ENCODE results near the gene EMID1. TPM values are rescaled to one million over a fixed set of nuclear protein-coding genes. Genes with fewer than 3 reads are reported as not detected.

EMID1 gene
- total RNA-seq, 1 donor from 2014 or later = 6.7 TPM

DNA sequence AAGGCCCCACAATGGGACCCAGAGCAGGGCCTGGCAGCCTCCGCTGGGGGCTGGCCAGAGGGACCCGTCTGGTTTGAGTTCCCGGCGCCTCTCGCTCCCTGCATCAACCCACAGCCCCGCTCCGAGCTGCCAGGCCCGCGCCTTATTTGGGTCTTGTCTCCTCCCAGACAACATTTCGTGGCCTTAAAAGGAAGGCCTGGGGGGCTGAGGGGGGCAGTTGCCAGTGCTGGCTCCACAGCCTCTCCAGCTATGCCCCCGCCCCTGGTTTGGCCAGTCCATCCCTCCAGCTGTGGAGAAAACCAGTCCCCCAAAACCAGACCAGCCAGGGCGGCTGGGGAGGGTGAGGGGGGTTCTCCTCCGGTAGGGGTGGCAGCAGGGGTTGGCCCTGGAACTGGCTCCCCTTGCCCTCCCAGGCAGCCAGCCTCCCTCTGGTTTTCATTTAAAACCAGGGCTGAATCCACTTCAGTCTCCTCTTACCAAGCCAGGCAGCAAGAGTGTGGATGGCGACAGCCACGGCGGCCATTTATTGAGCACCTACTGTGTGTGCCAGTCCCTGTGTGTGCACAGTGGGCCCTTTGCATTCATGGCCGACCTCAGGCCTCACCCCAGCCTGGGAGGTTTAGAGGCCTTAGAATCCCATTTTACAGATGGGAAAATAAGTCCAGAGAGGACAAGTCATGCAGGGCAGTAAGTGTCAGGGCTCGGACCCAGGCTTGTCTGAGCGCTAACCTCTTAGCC lies 18.6 kb downstream of the EMID1 start:
- Mint-ChIP-seq H3K4me3 (no peak overlapping the region), H3K36me3 (peaks cover 9% of the 10 kb centered on the region), H3K27me3 (ENCODE audit: insufficient read depth, low read depth) (peaks cover 5% of the 10 kb centered on the region), H3K27ac (no peak overlapping the region), H3K4me1 (peaks cover 22% of the 10 kb centered on the region), H3K9me3 (no peaks in the 10 kb centered on the region)
- DNase-seq (ENCODE audit: low spot score) = no peak
- Histone ChIP-seq H3K79me2 (ENCODE audit: low read depth) (no peaks in the 10 kb centered on the region), H3K27me3 (no peaks in the 10 kb centered on the region), H3F3A (ENCODE audit: low read depth) (no peaks in the 10 kb centered on the region), H3K4me1 (peaks cover 13% of the 10 kb centered on the region), H2AFZ (replicated peaks) (no peak overlapping the region), H3K27ac (no peak overlapping the region), H3K9ac (no peak overlapping the region), H3K4me3 (no peak overlapping the region), H3K36me3 (no peaks in the 10 kb centered on the region), H4K20me1 (ENCODE audit: low read depth) (no peaks in the 10 kb centered on the region), H3K4me2 (no peak overlapping the region), H3K9me3 (ENCODE audit: low read depth) (no peaks in the 10 kb centered on the region)
- TF ChIP-seq EZH2 (IDR thresholded peaks at IDR 0.05) (no peak), EZH2phosphoT487 (IDR thresholded peaks at IDR 0.05) (no peak)

DNA sequence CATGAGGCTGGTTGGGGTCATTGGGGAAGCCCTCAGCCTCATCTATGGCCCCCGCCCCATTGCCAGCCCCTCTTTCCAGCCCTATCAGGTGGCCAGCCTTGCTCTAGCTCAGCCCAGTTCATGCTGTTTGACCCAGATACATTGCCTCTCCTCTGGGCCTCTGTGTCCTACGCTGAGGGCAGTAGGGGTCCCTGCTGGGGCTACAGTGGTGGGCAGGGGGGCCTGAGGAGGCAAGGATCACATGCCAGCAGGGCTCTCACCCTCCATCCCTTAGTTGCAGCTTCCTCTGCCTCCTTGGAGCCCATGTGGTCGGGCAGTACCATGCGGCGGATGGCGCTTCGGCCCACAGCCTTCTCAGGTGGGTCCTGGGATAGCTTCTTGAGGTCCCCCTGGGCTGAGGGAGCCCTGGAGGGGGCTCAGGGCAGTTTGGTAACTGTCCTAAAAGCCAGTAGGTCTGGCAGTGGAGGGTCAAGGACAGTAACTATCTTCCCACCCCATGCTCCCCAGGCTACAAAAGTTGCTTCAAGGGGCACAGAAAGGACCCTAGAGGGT lies 19.2 kb downstream of the EMID1 start:
- peaks cover 20% of the 10 kb centered on the region for H3K4me1 Mint-ChIP-seq
- H3K36me3 ChIP-seq = no peaks in the 10 kb centered on the region
- H3K27ac ChIP-seq = no peak overlapping the region
- no peaks in the 10 kb centered on the region for H3K27me3 ChIP-seq
- H4K20me1 ChIP-seq (ENCODE audit: low read depth) = no peaks in the 10 kb centered on the region
- no peak overlapping the region for H3K27ac Mint-ChIP-seq
- H3K9me3 Mint-ChIP-seq = no peaks in the 10 kb centered on the region
- H3K4me3 Mint-ChIP-seq = no peak overlapping the region
- H3K4me2 ChIP-seq = no peak overlapping the region
- H3K9ac ChIP-seq = no peak overlapping the region
- H3K27me3 Mint-ChIP-seq (ENCODE audit: insufficient read depth, low read depth) = peaks cover 5% of the 10 kb centered on the region
- DNase-seq (ENCODE audit: low spot score) = no peak
- peaks cover 6% of the 10 kb centered on the region for H3K36me3 Mint-ChIP-seq
- peaks cover 13% of the 10 kb centered on the region for H3K4me1 ChIP-seq
- H3K79me2 ChIP-seq (ENCODE audit: low read depth) = no peaks in the 10 kb centered on the region
- TF ChIP-seq EZH2phosphoT487 (IDR thresholded peaks at IDR 0.05) (no peak), EZH2 (IDR thresholded peaks at IDR 0.05) (no peak)
- H3F3A ChIP-seq (ENCODE audit: low read depth) = no peaks in the 10 kb centered on the region
- no peak overlapping the region for H3K4me3 ChIP-seq
- H2AFZ ChIP-seq (replicated peaks) = no peak overlapping the region
- H3K9me3 ChIP-seq (ENCODE audit: low read depth) = no peaks in the 10 kb centered on the region

DNA sequence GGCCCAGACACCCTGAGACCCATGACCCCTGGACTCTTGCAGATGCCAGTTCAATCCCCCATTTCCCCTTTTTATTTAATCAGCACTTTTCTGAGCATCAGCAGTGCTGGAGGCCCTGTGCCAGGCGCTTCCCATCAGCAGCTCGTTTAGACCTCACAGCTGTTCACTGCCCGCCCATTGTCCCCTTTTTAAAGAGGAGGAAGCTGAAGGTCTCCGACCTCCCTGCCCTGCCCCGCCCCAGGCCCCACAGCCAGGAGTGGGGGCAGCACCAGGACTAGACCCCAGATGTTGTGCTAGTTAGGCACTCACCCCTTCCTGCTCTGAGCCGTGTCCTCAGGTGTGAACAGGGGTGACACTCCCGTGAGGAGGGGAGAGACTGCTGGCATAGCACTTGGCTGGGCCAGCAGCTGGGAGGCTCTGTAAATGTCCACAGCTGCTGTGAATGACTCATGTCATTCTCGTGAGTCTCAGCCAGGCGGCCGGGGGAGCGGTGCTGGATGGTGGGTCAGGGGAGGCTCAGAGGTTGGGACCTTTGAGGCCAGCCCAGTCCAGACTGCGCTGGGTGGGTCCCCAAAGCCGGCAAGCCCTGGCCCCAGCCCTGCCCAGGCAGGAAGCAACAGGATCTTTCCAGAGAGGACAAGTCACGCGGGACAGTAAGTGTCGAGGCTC lies 19.9 kb downstream of the EMID1 start:
- no peak for DNase-seq (ENCODE audit: low spot score)
- no peaks in the 10 kb centered on the region for H3K9me3 Mint-ChIP-seq
- peaks cover 17% of the 10 kb centered on the region for H3K4me1 Mint-ChIP-seq
- no peak overlapping the region for H3K9ac ChIP-seq
- H3K4me3 Mint-ChIP-seq = no peak overlapping the region
- H3K27ac Mint-ChIP-seq = no peak overlapping the region
- peaks cover 6% of the 10 kb centered on the region for H3K36me3 Mint-ChIP-seq
- TF ChIP-seq EZH2 (IDR thresholded peaks at IDR 0.05) (no peak), EZH2phosphoT487 (IDR thresholded peaks at IDR 0.05) (no peak)
- TF ChIP-seq, protein P1, sequence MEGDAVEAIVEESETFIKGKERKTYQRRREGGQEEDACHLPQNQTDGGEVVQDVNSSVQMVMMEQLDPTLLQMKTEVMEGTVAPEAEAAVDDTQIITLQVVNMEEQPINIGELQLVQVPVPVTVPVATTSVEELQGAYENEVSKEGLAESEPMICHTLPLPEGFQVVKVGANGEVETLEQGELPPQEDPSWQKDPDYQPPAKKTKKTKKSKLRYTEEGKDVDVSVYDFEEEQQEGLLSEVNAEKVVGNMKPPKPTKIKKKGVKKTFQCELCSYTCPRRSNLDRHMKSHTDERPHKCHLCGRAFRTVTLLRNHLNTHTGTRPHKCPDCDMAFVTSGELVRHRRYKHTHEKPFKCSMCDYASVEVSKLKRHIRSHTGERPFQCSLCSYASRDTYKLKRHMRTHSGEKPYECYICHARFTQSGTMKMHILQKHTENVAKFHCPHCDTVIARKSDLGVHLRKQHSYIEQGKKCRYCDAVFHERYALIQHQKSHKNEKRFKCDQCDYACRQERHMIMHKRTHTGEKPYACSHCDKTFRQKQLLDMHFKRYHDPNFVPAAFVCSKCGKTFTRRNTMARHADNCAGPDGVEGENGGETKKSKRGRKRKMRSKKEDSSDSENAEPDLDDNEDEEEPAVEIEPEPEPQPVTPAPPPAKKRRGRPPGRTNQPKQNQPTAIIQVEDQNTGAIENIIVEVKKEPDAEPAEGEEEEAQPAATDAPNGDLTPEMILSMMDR (IDR thresholded peaks at IDR 0.05) = no peak
- H3K9me3 ChIP-seq (ENCODE audit: low read depth) = no peaks in the 10 kb centered on the region
- no peak overlapping the region for H3K27ac ChIP-seq
- no peak overlapping the region for H3K4me3 ChIP-seq
- H3K27me3 ChIP-seq = no peaks in the 10 kb centered on the region
- H3K79me2 ChIP-seq (ENCODE audit: low read depth) = no peaks in the 10 kb centered on the region
- peaks cover 9% of the 10 kb centered on the region for H3K4me1 ChIP-seq
- H3K36me3 ChIP-seq = no peaks in the 10 kb centered on the region
- H3F3A ChIP-seq (ENCODE audit: low read depth) = no peaks in the 10 kb centered on the region
- H2AFZ ChIP-seq (replicated peaks) = no peak overlapping the region
- H4K20me1 ChIP-seq (ENCODE audit: low read depth) = no peaks in the 10 kb centered on the region
- H3K4me2 ChIP-seq = no peak overlapping the region
- H3K27me3 Mint-ChIP-seq (ENCODE audit: insufficient read depth, low read depth) = peaks cover 5% of the 10 kb centered on the region

DNA sequence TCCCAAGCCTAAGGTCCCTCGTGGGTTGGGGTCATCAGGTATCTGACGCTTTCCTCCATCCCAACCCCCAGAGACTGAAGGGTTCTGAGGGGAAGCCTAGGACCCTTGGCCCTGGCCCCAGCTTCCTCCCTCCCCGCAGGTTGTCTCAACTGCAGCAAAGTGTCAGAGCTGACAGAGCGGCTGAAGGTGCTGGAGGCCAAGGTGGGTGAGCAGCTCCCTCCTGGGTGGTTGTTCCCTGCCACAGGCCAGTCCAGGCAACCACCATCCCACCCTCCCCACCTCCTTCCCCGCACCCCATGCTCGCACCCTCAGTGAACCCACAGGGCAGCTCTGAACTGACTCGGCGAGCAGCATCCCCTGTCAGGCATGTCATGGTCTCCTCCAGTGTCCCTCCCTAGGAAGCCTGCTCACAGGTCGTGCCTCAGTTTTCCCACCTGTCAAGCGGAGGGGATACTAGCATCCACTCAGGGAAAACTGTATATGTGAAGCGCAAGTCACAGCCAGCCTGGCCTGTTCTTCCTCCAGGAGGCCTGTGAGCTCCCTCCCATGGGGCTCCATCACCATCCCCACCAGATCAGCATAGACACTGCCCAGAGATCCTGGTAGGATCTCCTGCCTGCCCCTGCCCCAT lies 20.8 kb downstream of the EMID1 start:
- no peaks in the 10 kb centered on the region for H3K9me3 Mint-ChIP-seq
- Histone ChIP-seq H3K36me3 (no peaks in the 10 kb centered on the region), H3F3A (ENCODE audit: low read depth) (no peaks in the 10 kb centered on the region), H3K9ac (no peak overlapping the region), H3K4me1 (peaks cover 9% of the 10 kb centered on the region), H3K4me3 (no peak overlapping the region), H3K9me3 (ENCODE audit: low read depth) (no peaks in the 10 kb centered on the region), H3K27ac (no peak overlapping the region), H3K27me3 (no peaks in the 10 kb centered on the region), H2AFZ (replicated peaks) (no peak overlapping the region), H3K4me2 (no peak overlapping the region), H3K79me2 (ENCODE audit: low read depth) (no peaks in the 10 kb centered on the region), H4K20me1 (ENCODE audit: low read depth) (no peaks in the 10 kb centered on the region)
- peaks cover 3% of the 10 kb centered on the region for H3K27me3 Mint-ChIP-seq (ENCODE audit: insufficient read depth, low read depth)
- peaks cover 16% of the 10 kb centered on the region for H3K4me1 Mint-ChIP-seq
- no peak overlapping the region for H3K4me3 Mint-ChIP-seq
- H3K27ac Mint-ChIP-seq = peak overlapping the region; percentile 21
- H3K36me3 Mint-ChIP-seq = peaks cover 6% of the 10 kb centered on the region
- TF ChIP-seq, protein P1 (IDR thresholded peaks at IDR 0.05) = no peak
- TF ChIP-seq EZH2 (IDR thresholded peaks at IDR 0.05) (no peak), EZH2phosphoT487 (IDR thresholded peaks at IDR 0.05) (no peak)
- no peak for DNase-seq (ENCODE audit: low spot score)

All from neural progenitor cell (in vitro differentiated cells).